GM12878 (cell line): ENCODE data around the gene ZNF814. TPM values are rescaled to one million over a fixed set of nuclear protein-coding genes. Genes with fewer than 3 reads are reported as not detected.

Experiments
- ATAC-seq: fragments of 200-7000 bp; cut with Tn5 transposase; 3 replicates; pipeline ENCODE4 v1.9.1; 2020; ENCODE audit warnings: mild to moderate bottlenecking, moderate library complexity
- BruUV-seq: library from RNA; stranded (reverse); fragments of 400-500 nt; replicated peaks from 2 replicates; lab custom pipeline; 2021; lab: Mats Ljungman, UMichigan
- CTCF ChIA-PET: fragments of 300-600 bp; sonication (Branson Sonifier 250); formaldehyde crosslinking; extraction: SDS; loops from one replicate; lab custom pipeline; 2021; ENCODE audit warnings: inconsistent platforms; lab: Yijun Ruan, JAX
- POLR2A ChIA-PET: fragments of 350-600 bp; formaldehyde crosslinking; extraction: SDS; loops from one replicate; lab custom pipeline; 2021; ENCODE audit warnings: inconsistent platforms; lab: Charles Lee
- RAD21 ChIA-PET: fragments of 300-600 bp; sonication (Branson Sonifier 250); formaldehyde crosslinking; loops from one replicate; lab custom pipeline; 2023; ENCODE audit warnings: antibody characterized with exemption; ENCODE audit not compliant: unreplicated experiment; lab: Charles Lee
- SMC1A ChIA-PET: fragments of 300-600 bp; sonication (Branson Sonifier 250); formaldehyde crosslinking; loops from one replicate; lab custom pipeline; 2023; ENCODE audit not compliant: unreplicated experiment, uncharacterized antibody; lab: Charles Lee
- DNase-seq: peaks from one replicate; pipeline ENCODE4 v3.0.0-alpha.2; 2011; ENCODE audit warnings: low read depth, low spot score
- FAIRE-seq: peaks from 3 replicates; lab custom pipeline; 2011; peaks lifted over from hg19 to GRCh38; lab: Jason Lieb, UNC
- H2AFZ ChIP-seq: 2 replicates; pipeline ENCODE4 v1.6.0; 2011; ENCODE audit warnings: low read depth, low read length, control low read depth; ENCODE audit not compliant: control insufficient read depth
- H3K27ac ChIP-seq: 2 replicates; pipeline ENCODE4 v1.5.1; 2011; ENCODE audit warnings: control low read depth; ENCODE audit not compliant: control insufficient read depth, insufficient read depth
- H3K27me3 ChIP-seq, 2 experiments: replicated peaks in 1 of 2; 2 replicates each; pipeline versions ENCODE4 v1.6.0 to v1.6.1; 2011; ENCODE audit warnings: low read length in 1 of 2; ENCODE audit not compliant: control insufficient read depth in 2 of 2, insufficient read depth in 2 of 2
- H3K36me3 ChIP-seq, 2 experiments: 2 replicates each; pipeline ENCODE4 v1.5.1; 2011; ENCODE audit warnings: low read length in 1 of 2; ENCODE audit not compliant: control insufficient read depth in 2 of 2, insufficient read depth in 2 of 2
- H3K4me1 ChIP-seq: 2 replicates; pipeline ENCODE4 v1.6.1; 2011; ENCODE audit warnings: mild to moderate bottlenecking, low read length, moderate library complexity, mixed read lengths; ENCODE audit not compliant: control insufficient read depth, insufficient read depth
- H3K4me2 ChIP-seq: 2 replicates; pipeline ENCODE4 v1.6.0; 2011; ENCODE audit warnings: control low read depth; ENCODE audit not compliant: control insufficient read depth, insufficient read depth
- H3K4me3 ChIP-seq: fragments of 200-600 bp; sonication (generic); 2 replicates; pipeline ENCODE4 v1.5.1; 2016
- H3K79me2 ChIP-seq: 2 replicates; pipeline ENCODE4 v1.6.0; 2011; ENCODE audit warnings: low read length; ENCODE audit not compliant: control insufficient read depth, insufficient read depth
- H3K9ac ChIP-seq: 2 replicates; pipeline ENCODE4 v1.8.0; 2011; ENCODE audit warnings: low read length, control low read depth, mixed read lengths; ENCODE audit not compliant: control insufficient read depth, insufficient read depth
- H3K9me3 ChIP-seq: replicated peaks from 3 replicates; pipeline ENCODE4 v1.5.1; 2011; ENCODE audit warnings: mild to moderate bottlenecking, low read length; ENCODE audit not compliant: control insufficient read depth, insufficient read depth
- H4K20me1 ChIP-seq: 2 replicates; pipeline ENCODE4 v1.6.0; 2011; ENCODE audit not compliant: control insufficient read depth, insufficient read depth
- BMI1 ChIP-seq: fragments of 450-650 bp; IDR thresholded peaks from 2 replicates; pipeline ENCODE4 v1.6.1; 2016; ENCODE audit warnings: mild to moderate bottlenecking, moderate library complexity, borderline replicate concordance
- BRCA1 ChIP-seq: IDR thresholded peaks from 2 replicates; pipeline ENCODE4 v1.6.1; 2011; ENCODE audit warnings: low read depth, low read length, improper control_type of control experiment
- CBFB ChIP-seq: IDR thresholded peaks from 2 replicates; pipeline ENCODE4 v1.6.1; 2016; ENCODE audit warnings: antibody characterized with exemption, low read depth
- CHD1 ChIP-seq: IDR thresholded peaks from 2 replicates; pipeline ENCODE4 v1.6.1; 2012; ENCODE audit warnings: low read depth, low read length, improper control_type of control experiment
- CREB1 ChIP-seq: IDR thresholded peaks from 2 replicates; pipeline ENCODE4 v1.6.1; 2012; ENCODE audit warnings: low read depth, mild to moderate bottlenecking, inconsistent platforms
- CREM ChIP-seq: IDR thresholded peaks from 2 replicates; pipeline ENCODE4 v1.6.1; 2014; ENCODE audit warnings: antibody characterized with exemption, low read depth
- EGR1 ChIP-seq, 2 experiments: IDR thresholded peaks; 1 replicate in 1 of 2; 2 replicates in 1 of 2; pipeline ENCODE4 v1.6.1; 2011 to 2012; ENCODE audit warnings: low read depth in 2 of 2, low read length in 2 of 2, borderline replicate concordance in 1 of 2, mild to moderate bottlenecking in 1 of 2, moderate library complexity in 1 of 2
- ESRRA ChIP-seq: IDR thresholded peaks from 2 replicates; pipeline ENCODE4 v1.6.1; 2012; ENCODE audit warnings: mild to moderate bottlenecking, low read length, improper control_type of control experiment
- HDGF ChIP-seq: fragments of 450-650 bp; IDR thresholded peaks from 2 replicates; pipeline ENCODE4 v1.6.1; 2016; ENCODE audit warnings: antibody characterized with exemption
- NRF1 ChIP-seq: conservative IDR thresholded peaks from 2 replicates; pipeline ENCODE4 v1.6.1; 2011; ENCODE audit warnings: mild to moderate bottlenecking, low read depth, low read length, improper control_type of control experiment
- RCOR1 ChIP-seq: conservative IDR thresholded peaks from 2 replicates; pipeline ENCODE4 v1.6.1; 2012; ENCODE audit warnings: low read depth, low read length, improper control_type of control experiment
- RUNX3 ChIP-seq: IDR thresholded peaks from 2 replicates; pipeline ENCODE4 v1.6.1; 2012; ENCODE audit warnings: low read length, inconsistent platforms
- SIX5 ChIP-seq: IDR thresholded peaks from 2 replicates; pipeline ENCODE4 v1.6.1; 2011; ENCODE audit warnings: mild to moderate bottlenecking, low read depth, low read length, moderate library complexity; ENCODE audit not compliant: severe bottlenecking
- SRF ChIP-seq, 2 experiments: IDR thresholded peaks; 2 replicates each; pipeline ENCODE4 v1.6.1; 2011; ENCODE audit warnings: low read depth in 2 of 2, low read length in 2 of 2, mild to moderate bottlenecking in 1 of 2, moderate library complexity in 1 of 2
- TARDBP ChIP-seq: IDR thresholded peaks from 2 replicates; pipeline ENCODE4 v1.6.1; 2016; ENCODE audit warnings: borderline replicate concordance
- TCF3 ChIP-seq: IDR thresholded peaks from 2 replicates; pipeline ENCODE4 v1.6.1; 2012; ENCODE audit warnings: low read depth, mild to moderate bottlenecking, low read length, borderline replicate concordance; ENCODE audit not compliant: insufficient read depth
- WRNIP1 ChIP-seq: IDR thresholded peaks from 2 replicates; pipeline ENCODE4 v1.6.1; 2011; ENCODE audit warnings: low read depth, low read length, improper control_type of control experiment, borderline replicate concordance
- ZNF274 ChIP-seq: IDR thresholded peaks from one replicate; pipeline ENCODE4 v1.8.0; 2011; ENCODE audit not compliant: insufficient read length, insufficient read depth
- WGBS: methylation state at CpG from one replicate; pipeline ENCODE4 v1.1.6; 2016; ENCODE audit warnings: low lambda C conversion rate; ENCODE audit not compliant: insufficient replicate concordance, insufficient coverage; ENCODE audit errors: missing lambda C conversion rate; 5-methylcytosine and 5-hydroxymethylcytosine counted together
- in situ Hi-C: fragments of 300-500 bp; cut with MboI; formaldehyde crosslinking; loops from 9 replicates; pipeline ENCODE4 v1.14.3; 2018; ENCODE audit warnings: mixed read lengths
- intact Hi-C: fragments of 100-400 bp; cut with micrococcal nuclease; formaldehyde crosslinking; loops from one replicate; pipeline ENCODE4 v1.14.2; 2022; ENCODE audit not compliant: unreplicated experiment
- polyA plus RNA-seq, 11 experiments: library from polyadenylated mRNA; depleted of rRNA in 4 of 11; unstranded in 6 of 11; stranded (reverse) in 5 of 11; fragments of >200 nt; fragmentation: Nextera tagmentation in 4 of 11; fragmentation: Illumina TruSeq in 1 of 11; extraction: Ambion mirVana in 4 of 11; extraction: Trizol in 1 of 11; gene quantifications; 1 replicate in 1 of 11; 2 replicates in 10 of 11; pipeline versions ENCODE4 v1.2.1 to v1.2.3, GENCODE V29; 2011 to 2016; ENCODE audit warnings: inconsistent platforms in 2 of 11, missing spikeins in 2 of 11, low read depth in 1 of 11
- total RNA-seq, 4 experiments: library from RNA; depleted of rRNA in 3 of 4; stranded (reverse); fragments of >200 nt in 3 of 4; fragmentation: Illumina TruSeq in 1 of 4; extraction: Trizol in 1 of 4; gene quantifications; 2 replicates each; pipeline versions ENCODE4 v1.2.1 to v1.2.3, GENCODE V29; 2013 to 2021
- TF ChIP-seq, protein P1 (sequence below): IDR thresholded peaks from 2 replicates; pipeline ENCODE4 v1.6.1; 2012; ENCODE audit warnings: low read depth, low read length, improper control_type of control experiment
- TF ChIP-seq, protein P2 (sequence below): IDR thresholded peaks from 2 replicates; pipeline ENCODE4 v1.6.1; 2012; ENCODE audit warnings: improper control_type of control experiment, low read depth, low read length; ENCODE audit not compliant: insufficient replicate concordance

ZNF814 gene
- total and polyA plus RNA-seq, 10 of the 15 experiments (the other 5 are each of a cell fraction or from before 2014, with no cell fraction given): 10.9 to 31.0 (median 21.6) TPM

DNA sequence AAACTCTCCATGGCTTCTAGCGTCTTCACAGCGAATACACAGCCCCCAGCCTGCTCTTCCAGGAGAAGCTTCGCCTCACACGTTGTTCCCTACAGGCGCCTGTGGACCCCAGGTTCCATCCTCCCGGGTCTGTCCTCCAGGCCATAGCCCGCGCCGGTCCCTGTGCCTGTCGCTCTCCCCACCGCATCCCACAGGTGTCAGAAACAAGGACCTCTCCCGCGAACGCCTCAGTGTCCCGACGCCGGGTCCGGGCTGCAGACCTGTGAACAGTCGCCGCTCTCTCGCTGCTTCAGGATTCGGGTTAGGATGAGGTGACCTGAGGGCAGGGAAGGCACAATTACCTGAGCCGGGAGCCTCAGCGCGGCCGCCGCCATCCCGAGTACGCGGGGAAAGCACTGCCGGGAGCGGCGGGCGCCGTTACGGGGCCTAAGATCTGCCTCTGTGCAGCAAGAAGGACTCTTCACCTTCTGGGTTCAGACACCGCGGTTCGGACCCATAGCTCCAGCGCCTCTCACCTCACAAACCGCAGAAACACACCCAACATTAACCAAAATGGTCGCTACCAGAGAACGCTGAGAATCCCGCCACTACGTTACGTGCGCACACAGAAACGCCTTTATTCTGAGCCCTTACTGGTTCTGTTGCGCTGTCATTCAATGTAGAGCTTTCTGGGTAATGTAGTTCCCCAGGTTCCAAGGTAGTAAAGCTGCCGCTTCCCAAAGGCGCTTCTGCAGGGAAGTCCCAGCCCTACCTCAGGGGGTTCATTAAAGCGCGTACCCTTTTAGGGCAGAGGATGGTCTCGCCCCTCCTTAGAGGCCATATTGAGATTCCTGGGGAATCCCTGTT lies 46.2 kb upstream of the ZNF814 start, which contains the start of gene ZNF418:
Gene ZNF418, minus strand, starts transcription at position 583 of the 846 bp plus-strand sequence. CDS start 1,580 bp downstream, outside the sequence.
- peak; percentile 93 for FAIRE-seq
- CTCF ChIA-PET: no interaction called here
- H3K9ac ChIP-seq: peak within 1 kb of the TSS; percentile 56; the same call in 1 of the 2 replicates
- TF ChIP-seq BRCA1: no peak
- no peak for TF ChIP-seq ESRRA
- no peak for TF ChIP-seq RCOR1
- no peak for TF ChIP-seq ZNF274
- no peak for TF ChIP-seq TCF3
- no peak for TF ChIP-seq BMI1
- no peak for TF ChIP-seq WRNIP1
- TF ChIP-seq CBFB: peak; percentile 35; the same call in 1 of the 2 replicates
- TF ChIP-seq SRF (IDR thresholded peaks at IDR 0.05; ENCODE audit: low read depth in 2 of 2, low read length in 2 of 2): no peak
- TF ChIP-seq CREB1: peak; percentile 71; the same call in 1 of the 2 replicates
- TF ChIP-seq SIX5: peak; percentile 78
- no peak for TF ChIP-seq TARDBP
- no peak for TF ChIP-seq CHD1
- TF ChIP-seq EGR1 (IDR thresholded peaks at IDR 0.05; ENCODE audit: borderline replicate concordance in 1 of 2, low read depth in 2 of 2, low read length in 2 of 2): peak in 1 of 2 experiments; percentile 56; a peak in 1 of 3 replicates
- TF ChIP-seq, protein P1, sequence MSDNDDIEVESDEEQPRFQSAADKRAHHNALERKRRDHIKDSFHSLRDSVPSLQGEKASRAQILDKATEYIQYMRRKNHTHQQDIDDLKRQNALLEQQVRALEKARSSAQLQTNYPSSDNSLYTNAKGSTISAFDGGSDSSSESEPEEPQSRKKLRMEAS: peak; percentile 24; the same call in 1 of the 2 replicates
- peak; percentile 75 for TF ChIP-seq RUNX3
- peak; percentile 54; the same call in 1 of the 2 replicates for TF ChIP-seq CREM
- no peak for TF ChIP-seq HDGF
- TF ChIP-seq, protein P2, sequence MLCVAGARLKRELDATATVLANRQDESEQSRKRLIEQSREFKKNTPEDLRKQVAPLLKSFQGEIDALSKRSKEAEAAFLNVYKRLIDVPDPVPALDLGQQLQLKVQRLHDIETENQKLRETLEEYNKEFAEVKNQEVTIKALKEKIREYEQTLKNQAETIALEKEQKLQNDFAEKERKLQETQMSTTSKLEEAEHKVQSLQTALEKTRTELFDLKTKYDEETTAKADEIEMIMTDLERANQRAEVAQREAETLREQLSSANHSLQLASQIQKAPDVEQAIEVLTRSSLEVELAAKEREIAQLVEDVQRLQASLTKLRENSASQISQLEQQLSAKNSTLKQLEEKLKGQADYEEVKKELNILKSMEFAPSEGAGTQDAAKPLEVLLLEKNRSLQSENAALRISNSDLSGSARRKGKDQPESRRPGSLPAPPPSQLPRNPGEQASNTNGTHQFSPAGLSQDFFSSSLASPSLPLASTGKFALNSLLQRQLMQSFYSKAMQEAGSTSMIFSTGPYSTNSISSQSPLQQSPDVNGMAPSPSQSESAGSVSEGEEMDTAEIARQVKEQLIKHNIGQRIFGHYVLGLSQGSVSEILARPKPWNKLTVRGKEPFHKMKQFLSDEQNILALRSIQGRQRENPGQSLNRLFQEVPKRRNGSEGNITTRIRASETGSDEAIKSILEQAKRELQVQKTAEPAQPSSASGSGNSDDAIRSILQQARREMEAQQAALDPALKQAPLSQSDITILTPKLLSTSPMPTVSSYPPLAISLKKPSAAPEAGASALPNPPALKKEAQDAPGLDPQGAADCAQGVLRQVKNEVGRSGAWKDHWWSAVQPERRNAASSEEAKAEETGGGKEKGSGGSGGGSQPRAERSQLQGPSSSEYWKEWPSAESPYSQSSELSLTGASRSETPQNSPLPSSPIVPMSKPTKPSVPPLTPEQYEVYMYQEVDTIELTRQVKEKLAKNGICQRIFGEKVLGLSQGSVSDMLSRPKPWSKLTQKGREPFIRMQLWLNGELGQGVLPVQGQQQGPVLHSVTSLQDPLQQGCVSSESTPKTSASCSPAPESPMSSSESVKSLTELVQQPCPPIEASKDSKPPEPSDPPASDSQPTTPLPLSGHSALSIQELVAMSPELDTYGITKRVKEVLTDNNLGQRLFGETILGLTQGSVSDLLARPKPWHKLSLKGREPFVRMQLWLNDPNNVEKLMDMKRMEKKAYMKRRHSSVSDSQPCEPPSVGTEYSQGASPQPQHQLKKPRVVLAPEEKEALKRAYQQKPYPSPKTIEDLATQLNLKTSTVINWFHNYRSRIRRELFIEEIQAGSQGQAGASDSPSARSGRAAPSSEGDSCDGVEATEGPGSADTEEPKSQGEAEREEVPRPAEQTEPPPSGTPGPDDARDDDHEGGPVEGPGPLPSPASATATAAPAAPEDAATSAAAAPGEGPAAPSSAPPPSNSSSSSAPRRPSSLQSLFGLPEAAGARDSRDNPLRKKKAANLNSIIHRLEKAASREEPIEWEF: no peak
- 0 out of 2 replicates have a peak, but pooled peaks have one; percentile 8 for TF ChIP-seq NRF1

More for the DNA sequence above, 46.2 kb upstream of the ZNF814 start, which contains the start of gene ZNF418:
- TSS peak; percentile 73 for BruUV-seq
- ATAC-seq: peak; percentile 98
- Histone ChIP-seq H3K4me3 (peak within 1 kb of the TSS; percentile 80), H3K79me2 (no peaks in the 10 kb centered on the region), H4K20me1 (no peaks in the 10 kb centered on the region), H3K36me3 (no peaks in the 10 kb centered on the region; a peak in 1 of 4 replicates), H3K9me3 (peaks cover 33% of the 10 kb centered on the region; the same call in 2 of the 3 replicates), H3K4me2 (peak within 1 kb of the TSS; percentile 79), H3K27me3 (no peaks in the 10 kb centered on the region), H3K4me1 (no peaks in the 10 kb centered on the region), H2AFZ (peak within 1 kb of the TSS; percentile 75), H3K27ac (peak within 1 kb of the TSS; percentile 46; the same call in 1 of the 2 replicates)
- intact Hi-C loops: no loop called here
- ChIA-PET POLR2A (no interaction called here), SMC1A (no interaction called here), RAD21 (no interaction called here)
- peak; percentile 55 for DNase-seq
- 9% methylated on average over 50 of the region's 54 CpGs for WGBS
- in situ Hi-C loops: no loop called here
